CD4-positive, alpha-beta T cell treated with Interleukin-12 subunit alpha and Interleukin-12 subunit beta, for 1 hour (primary cell): ENCODE data around the gene C6orf58.
"Not testable (repeated sequence)": the region's sequence is repeated elsewhere in the genome, so short reads cannot be mapped to it uniquely, and the experiment has no call there.

Experiments
- DNase-seq: peaks from one replicate; pipeline ENCODE4 v3.0.0-alpha.2; 2020

Gene C6orf58

DNA sequence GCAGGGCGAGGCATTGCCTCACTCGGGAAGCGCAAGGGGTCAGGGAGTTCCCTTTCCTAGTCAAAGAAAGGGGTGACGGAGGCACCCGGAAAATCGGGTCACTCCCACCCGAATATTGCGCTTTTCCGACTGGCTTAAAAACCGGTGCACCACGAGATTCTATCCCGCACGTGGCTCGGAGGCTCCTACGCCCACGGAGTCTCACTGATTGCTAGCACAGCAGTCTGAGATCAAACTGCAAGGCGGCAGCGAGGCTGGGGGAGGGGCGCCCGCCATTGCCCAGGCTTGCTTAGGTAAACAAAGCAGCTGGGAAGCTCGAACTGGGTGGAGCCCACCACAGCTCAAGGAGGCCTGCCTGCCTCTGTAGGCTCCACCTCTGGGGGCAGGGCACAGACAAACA, 16.5 kb downstream of the C6orf58 start:
- DNase-seq, result not testable (repeated sequence)

DNA sequence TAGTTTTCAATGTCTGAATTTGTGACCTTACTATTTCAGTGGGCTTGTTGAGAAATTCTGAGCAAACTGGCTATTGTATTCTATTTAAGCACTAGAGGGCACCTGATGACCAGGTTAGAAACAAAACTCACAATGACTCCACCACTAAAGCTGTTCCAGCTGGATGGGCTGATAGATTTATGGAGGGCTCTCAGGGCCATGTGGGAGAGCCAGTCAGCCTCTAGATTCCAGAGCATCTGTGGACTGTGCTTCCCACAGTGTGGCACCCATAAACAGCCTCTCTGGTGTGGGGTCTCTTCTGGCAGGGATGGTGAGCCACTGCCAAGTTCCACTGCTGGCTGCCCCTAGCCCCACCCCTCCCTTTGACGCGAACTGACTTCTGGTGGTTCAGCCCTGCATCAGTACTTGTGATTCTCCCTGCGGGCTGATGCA, 29.2 kb downstream of the C6orf58 start:
- peak; percentile 8 for DNase-seq

DNA sequence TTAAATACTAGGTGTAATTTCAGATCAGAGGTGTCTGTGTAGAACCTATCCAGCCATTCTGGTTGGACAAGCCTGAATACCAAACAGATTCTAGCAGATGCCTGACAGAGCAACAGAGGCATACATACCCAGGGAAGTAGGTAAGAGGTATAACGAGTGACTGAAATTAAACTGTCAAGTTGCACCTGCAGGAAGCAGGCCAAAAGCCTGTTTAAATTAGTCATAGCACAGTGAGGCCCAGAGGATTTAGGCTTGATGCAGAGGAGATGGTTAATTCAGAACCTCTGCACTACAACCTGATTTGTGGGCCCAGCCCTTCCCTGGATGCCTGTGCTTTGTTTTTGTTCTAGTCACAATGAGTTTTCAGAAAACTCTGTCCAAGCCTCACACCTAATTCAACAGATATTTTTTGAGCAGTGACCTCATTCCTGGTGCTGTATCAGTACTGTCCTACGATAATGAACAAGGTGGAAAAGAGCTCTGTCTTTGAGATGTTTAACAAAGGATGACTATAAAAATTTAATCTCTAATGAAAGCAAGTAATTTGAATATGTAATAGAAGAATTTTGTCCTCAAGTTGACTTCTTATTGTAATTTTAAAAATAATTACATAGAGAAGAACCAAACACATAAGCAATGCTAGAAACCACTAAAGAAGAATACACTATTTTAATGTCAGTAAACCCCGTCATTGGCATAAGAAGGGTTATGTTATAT, 31.7 kb downstream of the C6orf58 start:
- no peak for DNase-seq

DNA sequence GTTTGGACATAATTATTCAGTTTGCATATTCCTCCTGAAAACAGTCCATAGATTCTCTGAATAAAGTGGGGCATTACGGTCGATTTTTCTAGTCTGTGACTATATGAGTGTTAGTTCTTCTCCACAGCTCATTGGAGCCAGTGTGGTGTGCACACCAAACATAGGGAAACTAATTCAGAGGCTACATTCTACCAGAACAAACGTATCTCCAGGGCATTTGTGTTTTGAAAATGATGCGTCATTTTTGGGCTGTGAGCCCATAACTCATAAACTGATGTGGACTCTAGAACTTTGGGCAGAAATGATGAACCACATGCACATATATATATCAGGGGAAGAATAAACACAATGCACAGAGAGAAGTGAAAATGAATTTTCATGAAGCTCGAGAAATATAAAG, 41.8 kb downstream of the C6orf58 start:
- DNase-seq, result no peak

GRCh38 chr6:127630800-127631199, 53.8 kb downstream of the C6orf58 start:
- DNase-seq, result no peak

GRCh38 chr6:127634178-127634577, 57.2 kb downstream of the C6orf58 start:
- DNase-seq, result no peak

- no peak for DNase-seq
These were observed 58.1 kb downstream of the C6orf58 start for GRCh38 chr6:127635091-127635490.

GRCh38 chr6:127637830-127638409, 60.9 kb downstream of the C6orf58 start:
- DNase-seq, result no peak
